Loucy (cell line): ENCODE data around the gene MCC.

Source experiments
- H2AFZ ChIP-seq: fragments of 200-600 bp; sonication (generic); 2 replicates; pipeline ENCODE4 v1.6.0; 2016; ENCODE audit warnings: antibody characterized with exemption, mild to moderate bottlenecking, low read length, moderate library complexity
- H3F3A ChIP-seq: fragments of 200-600 bp; 2 replicates; pipeline ENCODE4 v1.6.0; 2016; ENCODE audit warnings: antibody characterized with exemption, low read depth, mild to moderate bottlenecking
- H3K27me3 ChIP-seq: fragments of 200-600 bp; sonication (generic); 2 replicates; pipeline ENCODE4 v1.6.1; 2014; ENCODE audit warnings: low read length, mild to moderate bottlenecking; ENCODE audit not compliant: insufficient read depth, poor library complexity, severe bottlenecking
- H3K36me3 ChIP-seq: fragments of 200-600 bp; sonication (generic); 2 replicates; pipeline ENCODE4 v1.6.1; 2016; ENCODE audit warnings: low read length; ENCODE audit not compliant: insufficient read depth
- H3K4me1 ChIP-seq: fragments of 200-600 bp; sonication (generic); 2 replicates; pipeline ENCODE4 v1.5.1; 2014; ENCODE audit warnings: low read length, mild to moderate bottlenecking; ENCODE audit not compliant: insufficient read depth, poor library complexity, severe bottlenecking
- H3K4me2 ChIP-seq: fragments of 200-600 bp; sonication (generic); 2 replicates; pipeline ENCODE4 v1.6.0; 2014; ENCODE audit warnings: antibody characterized with exemption, low read length, low read depth, mild to moderate bottlenecking; ENCODE audit not compliant: poor library complexity, severe bottlenecking
- H3K4me3 ChIP-seq: fragments of 200-600 bp; sonication (generic); 2 replicates; pipeline ENCODE4 v1.5.1; 2014; ENCODE audit warnings: low read length, mild to moderate bottlenecking, mixed read lengths; ENCODE audit not compliant: poor library complexity, severe bottlenecking
- H3K79me2 ChIP-seq: fragments of 200-600 bp; sonication (generic); 2 replicates; pipeline ENCODE4 v1.6.1; 2014; ENCODE audit warnings: low read length; ENCODE audit not compliant: insufficient read depth
- H3K9ac ChIP-seq: fragments of 200-600 bp; sonication (generic); 2 replicates; pipeline ENCODE4 v1.6.0; 2014; ENCODE audit warnings: mild to moderate bottlenecking, low read depth, low read length, moderate library complexity; ENCODE audit not compliant: poor library complexity, severe bottlenecking
- H3K9me2 ChIP-seq: fragments of 200-600 bp; sonication (generic); replicated peaks from 2 replicates; pipeline ENCODE4 v1.6.1; 2016; ENCODE audit warnings: low read depth, low read length, mixed read lengths
- H3K9me3 ChIP-seq: fragments of 200-600 bp; sonication (generic); 2 replicates; pipeline ENCODE4 v1.6.1; 2014; ENCODE audit warnings: mild to moderate bottlenecking, antibody characterized with exemption, low read length, low read depth; ENCODE audit not compliant: insufficient read depth
- H4K20me1 ChIP-seq: fragments of 200-600 bp; sonication (generic); 2 replicates; pipeline ENCODE4 v1.6.0; 2014; ENCODE audit warnings: antibody characterized with exemption, low read length, mild to moderate bottlenecking; ENCODE audit not compliant: insufficient read depth, poor library complexity, severe bottlenecking
- EZH2phosphoT487 ChIP-seq: fragments of 200-600 bp; IDR thresholded peaks from 2 replicates; pipeline ENCODE4 v1.6.1; 2018; ENCODE audit warnings: antibody characterized with exemption, mild to moderate bottlenecking, moderate library complexity, borderline replicate concordance
- TF ChIP-seq, protein P1 (sequence below): fragments of 200-600 bp; sonication (generic); conservative IDR thresholded peaks from 2 replicates; pipeline ENCODE4 v1.5.1; 2014; ENCODE audit warnings: mild to moderate bottlenecking, antibody characterized with exemption, low read length

Gene MCC

DNA sequence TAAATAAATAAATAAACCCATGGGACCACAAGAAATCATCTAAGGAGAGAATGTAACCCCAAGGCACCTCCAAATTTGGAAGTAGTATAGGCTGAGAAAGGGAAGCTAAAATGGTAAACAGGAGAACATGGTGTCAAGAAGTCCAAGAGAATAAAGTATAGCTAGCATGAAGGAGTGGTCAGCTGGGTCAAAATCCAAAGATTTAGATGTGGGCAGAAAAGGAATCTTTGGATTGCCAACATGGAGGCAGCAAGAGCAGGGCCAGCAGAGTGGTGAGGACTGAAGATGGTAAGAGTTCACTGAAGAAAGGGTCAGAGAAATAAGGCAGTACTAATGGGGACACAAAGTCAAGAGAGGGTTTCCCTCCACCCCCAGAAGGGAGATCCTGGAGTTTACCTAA is 106.5 kb downstream of the MCC start:
- peaks cover 22% of the 10 kb centered on the region for H3K4me1 ChIP-seq
- no peak overlapping the region for H3K4me2 ChIP-seq
- no peaks in the 10 kb centered on the region for H3K36me3 ChIP-seq
- H3K4me3 ChIP-seq: no peak overlapping the region
- H3K9me3 ChIP-seq: no peaks in the 10 kb centered on the region
- no peaks in the 10 kb centered on the region for H3K79me2 ChIP-seq
- no peaks in the 10 kb centered on the region for H4K20me1 ChIP-seq
- no peaks in the 10 kb centered on the region for H3F3A ChIP-seq
- no peaks in the 10 kb centered on the region for H3K9me2 ChIP-seq
- no peak for TF ChIP-seq EZH2phosphoT487
- TF ChIP-seq, protein P1, sequence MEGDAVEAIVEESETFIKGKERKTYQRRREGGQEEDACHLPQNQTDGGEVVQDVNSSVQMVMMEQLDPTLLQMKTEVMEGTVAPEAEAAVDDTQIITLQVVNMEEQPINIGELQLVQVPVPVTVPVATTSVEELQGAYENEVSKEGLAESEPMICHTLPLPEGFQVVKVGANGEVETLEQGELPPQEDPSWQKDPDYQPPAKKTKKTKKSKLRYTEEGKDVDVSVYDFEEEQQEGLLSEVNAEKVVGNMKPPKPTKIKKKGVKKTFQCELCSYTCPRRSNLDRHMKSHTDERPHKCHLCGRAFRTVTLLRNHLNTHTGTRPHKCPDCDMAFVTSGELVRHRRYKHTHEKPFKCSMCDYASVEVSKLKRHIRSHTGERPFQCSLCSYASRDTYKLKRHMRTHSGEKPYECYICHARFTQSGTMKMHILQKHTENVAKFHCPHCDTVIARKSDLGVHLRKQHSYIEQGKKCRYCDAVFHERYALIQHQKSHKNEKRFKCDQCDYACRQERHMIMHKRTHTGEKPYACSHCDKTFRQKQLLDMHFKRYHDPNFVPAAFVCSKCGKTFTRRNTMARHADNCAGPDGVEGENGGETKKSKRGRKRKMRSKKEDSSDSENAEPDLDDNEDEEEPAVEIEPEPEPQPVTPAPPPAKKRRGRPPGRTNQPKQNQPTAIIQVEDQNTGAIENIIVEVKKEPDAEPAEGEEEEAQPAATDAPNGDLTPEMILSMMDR: no peak
- no peak overlapping the region for H2AFZ ChIP-seq
- no peak overlapping the region for H3K9ac ChIP-seq
- H3K27me3 ChIP-seq: peaks cover 6% of the 10 kb centered on the region

DNA sequence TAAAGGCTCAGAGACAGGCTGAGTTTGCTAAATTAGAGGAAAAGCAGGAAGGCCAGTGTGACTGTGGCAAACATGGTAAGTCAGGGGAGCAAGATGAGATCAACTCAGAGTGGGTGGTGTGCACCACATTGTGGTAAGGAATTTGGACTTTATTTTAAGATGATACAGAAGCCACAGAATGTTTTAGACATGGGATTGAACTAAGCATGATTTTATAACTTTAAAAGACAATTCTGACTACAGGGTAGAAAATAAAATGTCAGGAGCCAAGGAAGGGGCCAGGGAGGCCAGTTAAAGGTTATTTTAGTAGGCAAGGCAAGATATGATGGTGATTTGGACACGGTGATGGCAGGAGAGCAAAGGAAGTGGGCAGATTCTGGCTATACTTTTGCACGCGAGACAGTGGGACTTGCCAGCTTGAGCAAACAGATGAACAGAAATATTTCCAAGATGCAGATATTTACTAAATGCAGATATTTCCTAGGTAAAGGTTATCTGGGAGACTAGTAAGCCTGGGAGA is 107.4 kb downstream of the MCC start:
- H3K4me1 ChIP-seq: peaks cover 22% of the 10 kb centered on the region
- H3K9me3 ChIP-seq: no peaks in the 10 kb centered on the region
- no peak overlapping the region for H3K4me3 ChIP-seq
- H3F3A ChIP-seq: no peaks in the 10 kb centered on the region
- H2AFZ ChIP-seq: no peak overlapping the region
- peaks cover 6% of the 10 kb centered on the region for H3K27me3 ChIP-seq
- no peaks in the 10 kb centered on the region for H3K9me2 ChIP-seq
- H4K20me1 ChIP-seq: no peaks in the 10 kb centered on the region
- TF ChIP-seq, protein P1: no peak
- TF ChIP-seq EZH2phosphoT487: no peak
- H3K79me2 ChIP-seq: no peaks in the 10 kb centered on the region
- H3K4me2 ChIP-seq: no peak overlapping the region
- H3K36me3 ChIP-seq: no peaks in the 10 kb centered on the region
- no peak overlapping the region for H3K9ac ChIP-seq

DNA sequence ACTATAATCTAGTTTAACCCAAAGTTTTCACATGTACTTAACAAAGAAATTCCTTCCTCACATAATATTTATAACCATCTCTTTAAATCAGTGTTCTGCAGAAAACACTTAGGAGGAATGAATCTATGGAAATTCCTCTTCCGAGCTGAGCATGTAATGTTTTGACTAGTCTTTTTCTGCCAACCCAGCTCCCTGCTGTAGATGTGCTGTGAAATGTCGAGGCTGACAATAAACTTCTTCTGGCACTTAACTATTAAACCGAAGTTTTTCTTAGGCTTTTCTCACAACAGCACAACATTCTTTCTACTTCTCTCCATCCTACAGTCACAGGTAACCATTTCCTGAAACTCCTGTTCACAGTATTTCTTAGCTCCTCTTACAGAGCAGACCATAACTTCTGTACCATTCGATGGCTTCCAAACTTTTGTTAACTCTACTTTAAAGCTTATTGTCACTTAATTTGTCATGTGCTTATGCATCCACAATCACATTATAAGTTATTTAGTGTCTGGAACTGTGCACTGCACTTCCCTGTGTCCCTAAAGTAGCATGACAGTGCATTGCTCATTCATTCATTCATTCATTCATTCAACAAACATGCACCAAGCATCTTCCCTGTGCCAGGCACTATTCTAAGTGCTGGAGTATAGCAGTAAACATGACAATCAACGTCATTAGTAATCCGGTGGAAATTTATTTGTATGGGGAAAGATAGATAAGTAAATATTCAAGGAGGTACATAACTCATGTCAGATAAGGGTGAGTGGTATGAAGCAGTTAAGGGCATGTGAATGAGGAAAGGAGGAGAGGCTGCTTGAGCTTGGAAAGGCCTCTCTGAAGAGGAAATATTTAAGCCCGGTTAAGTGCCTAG is 108.1 kb downstream of the MCC start:
- TF ChIP-seq, protein P1: no peak
- TF ChIP-seq EZH2phosphoT487: no peak
- Histone ChIP-seq H4K20me1 (no peaks in the 10 kb centered on the region), H3K9me2 (no peaks in the 10 kb centered on the region), H3K79me2 (no peaks in the 10 kb centered on the region), H3K4me1 (peaks cover 22% of the 10 kb centered on the region), H3F3A (no peaks in the 10 kb centered on the region), H3K36me3 (no peaks in the 10 kb centered on the region), H3K9me3 (no peaks in the 10 kb centered on the region), H3K27me3 (peaks cover 6% of the 10 kb centered on the region), H3K4me3 (no peak overlapping the region), H2AFZ (no peak overlapping the region), H3K4me2 (no peak overlapping the region), H3K9ac (no peak overlapping the region)
